WTC11 (cell line): ENCODE results near the gene EML6. TPM values are rescaled to one million over a fixed set of nuclear protein-coding genes. Genes with fewer than 3 reads are reported as not detected.

ENCODE experiments used
- ATAC-seq: fragments of 200-7000 bp; cut with Tn5 transposase; 2 replicates; pipeline ENCODE4 v1.10.0; 2021; ENCODE audit warnings: mild to moderate bottlenecking, moderate library complexity
- CTCF ChIA-PET: fragments of 300-600 bp; sonication (Branson Sonifier 250); formaldehyde crosslinking; loops from one replicate; lab custom pipeline; 2021; ENCODE audit warnings: antibody characterized with exemption; lab: Charles Lee
- POLR2A ChIA-PET: fragments of 350-600 bp; sonication (Branson Sonifier 250); formaldehyde crosslinking; loops from one replicate; lab custom pipeline; 2021; ENCODE audit warnings: antibody characterized with exemption; lab: Charles Lee
- DNase-seq: peaks from one replicate; pipeline ENCODE4 v3.0.0; 2021; ENCODE audit warnings: low spot score
- H3K27ac Mint-ChIP-seq: 2 replicates; pipeline ENCODE4 v1.8.0; 2021; ENCODE audit warnings: mixed read lengths
- H3K27me3 Mint-ChIP-seq: 2 replicates; pipeline ENCODE4 v1.8.0; 2021; ENCODE audit warnings: low read depth, mild to moderate bottlenecking, moderate library complexity, mixed read lengths
- H3K36me3 Mint-ChIP-seq: 2 replicates; pipeline ENCODE4 v1.8.0; 2021; ENCODE audit warnings: mixed read lengths
- H3K4me1 Mint-ChIP-seq: 2 replicates; pipeline ENCODE4 v1.8.0; 2022; ENCODE audit warnings: mixed read lengths
- H3K4me3 Mint-ChIP-seq: 2 replicates; pipeline ENCODE4 v1.8.0; 2021; ENCODE audit warnings: mild to moderate bottlenecking, moderate library complexity, mixed read lengths
- H3K9me3 Mint-ChIP-seq: 2 replicates; pipeline ENCODE4 v1.8.0; 2021; ENCODE audit warnings: mixed read lengths
- ARID4B ChIP-seq: sonication (generic); formaldehyde crosslinking; IDR thresholded peaks from 2 replicates; pipeline ENCODE4 v1.8.0; 2023; ENCODE audit warnings: missing genetic modification reagents, mild to moderate bottlenecking, borderline replicate concordance
- ATF2 ChIP-seq: sonication (generic); formaldehyde crosslinking; IDR thresholded peaks from 2 replicates; pipeline ENCODE4 v1.8.1; 2022; ENCODE audit warnings: low read depth, missing genetic modification reagents, borderline replicate concordance
- E2F1 ChIP-seq: sonication (generic); formaldehyde crosslinking; IDR thresholded peaks from 2 replicates; pipeline ENCODE4 v1.8.0; 2022; ENCODE audit warnings: mild to moderate bottlenecking, missing genetic modification reagents
- E2F4 ChIP-seq: sonication (generic); formaldehyde crosslinking; IDR thresholded peaks from 2 replicates; pipeline ENCODE4 v1.8.1; 2022; ENCODE audit warnings: low read depth, mild to moderate bottlenecking, moderate library complexity, missing genetic modification reagents, borderline replicate concordance
- ELF4 ChIP-seq: sonication (generic); formaldehyde crosslinking; IDR thresholded peaks from 2 replicates; pipeline ENCODE4 v1.8.1; 2022; ENCODE audit warnings: low read depth, mild to moderate bottlenecking, moderate library complexity, missing genetic modification reagents
- FOXK1 ChIP-seq: sonication (generic); formaldehyde crosslinking; IDR thresholded peaks from 2 replicates; pipeline ENCODE4 v1.8.0; 2022; ENCODE audit warnings: mild to moderate bottlenecking, moderate library complexity, missing genetic modification reagents
- IRF2 ChIP-seq: sonication (generic); formaldehyde crosslinking; IDR thresholded peaks from 2 replicates; pipeline ENCODE4 v1.8.0; 2022; ENCODE audit warnings: low read depth, missing genetic modification reagents, borderline replicate concordance
- JAZF1 ChIP-seq: fragments of 250-450 bp; sonication (Bioruptor Pico); IDR thresholded peaks from 2 replicates; pipeline ENCODE4 v1.9.0; 2021; ENCODE audit warnings: moderate library complexity, mild to moderate bottlenecking, inconsistent platforms
- NFATC4 ChIP-seq: fragments of 250-450 bp; sonication (Bioruptor Pico); IDR thresholded peaks from 2 replicates; pipeline ENCODE4 v1.9.0; 2021; ENCODE audit warnings: mild to moderate bottlenecking
- RORB ChIP-seq: fragments of 250-450 bp; sonication (Bioruptor Pico); IDR thresholded peaks from 2 replicates; pipeline ENCODE4 v1.9.0; 2021; ENCODE audit warnings: mild to moderate bottlenecking
- SOX15 ChIP-seq: fragments of 250-450 bp; sonication (Bioruptor Pico); IDR thresholded peaks from 2 replicates; pipeline ENCODE4 v1.9.0; 2021; ENCODE audit warnings: mild to moderate bottlenecking
- TCF7 ChIP-seq: sonication (generic); formaldehyde crosslinking; IDR thresholded peaks from 2 replicates; pipeline ENCODE4 v1.8.0; 2022; ENCODE audit warnings: mild to moderate bottlenecking, low read depth, missing genetic modification reagents, moderate library complexity
- TEAD1 ChIP-seq: sonication (generic); formaldehyde crosslinking; IDR thresholded peaks from 2 replicates; pipeline ENCODE4 v1.8.0; 2022; ENCODE audit warnings: mild to moderate bottlenecking, missing genetic modification reagents
- ZNF219 ChIP-seq: sonication (generic); formaldehyde crosslinking; IDR thresholded peaks from 2 replicates; pipeline ENCODE4 v1.8.0; 2023; ENCODE audit warnings: missing genetic modification reagents, mild to moderate bottlenecking, borderline replicate concordance
- total RNA-seq: library from RNA; stranded (reverse); gene quantifications from 3 replicates; pipeline ENCODE4 v1.2.3, GENCODE V29; 2021

Gene EML6
- total RNA-seq, 1 experiment from 2014 or later: 2.1 TPM

GRCh38 chr2:54975175-54975574 lies 251.7 kb downstream of the EML6 start (continued):
- no peak for TF ChIP-seq ATF2 (CRISPR knock-in tag)

- ATAC-seq (no peak), DNase-seq (no peak)
- no peaks in the 10 kb centered on the region for H3K27me3 Mint-ChIP-seq
- H3K9me3 Mint-ChIP-seq: no peaks in the 10 kb centered on the region
- H3K4me1 Mint-ChIP-seq: peaks cover 9% of the 10 kb centered on the region
- peaks cover 11% of the 10 kb centered on the region for H3K36me3 Mint-ChIP-seq
- CTCF ChIA-PET: interaction anchor here (1.3 kb wide), 1 partner anchor 12 kb away, joined by 3 read pairs; no protein-coding TSS in a partner anchor
- H3K4me3 Mint-ChIP-seq: no peak overlapping the region
- TF ChIP-seq NFATC4 (CRISPR knock-in tag): no peak
- no peak for TF ChIP-seq TCF7 (CRISPR knock-in tag)
- no peak for TF ChIP-seq FOXK1
- no peak for TF ChIP-seq JAZF1 (CRISPR knock-in tag)
- no peak for TF ChIP-seq ARID4B (CRISPR knock-in tag)
- TF ChIP-seq SOX15 (CRISPR knock-in tag): no peak
- no peak for TF ChIP-seq RORB
- no peak for TF ChIP-seq ELF4 (CRISPR knock-in tag)
- no peak for TF ChIP-seq ATF2 (CRISPR knock-in tag)
- no peak for TF ChIP-seq E2F1 (CRISPR knock-in tag)
- no peak for TF ChIP-seq TEAD1 (CRISPR knock-in tag)
- no peak for TF ChIP-seq IRF2 (CRISPR knock-in tag)
- TF ChIP-seq E2F4 (CRISPR knock-in tag): no peak
- no peak for TF ChIP-seq ZNF219 (CRISPR knock-in tag)
- POLR2A ChIA-PET: interaction anchor here (0.6 to 1.2 kb wide), 3 partner anchors 49 to 169 kb away, joined by 3 to 6 read pairs (median 5); partner anchors contain the start of gene RTN4
- H3K27ac Mint-ChIP-seq: peak overlapping the region; percentile 74
Observed at GRCh38 chr2:54975598-54976492, 252.4 kb downstream of the EML6 start.
